ENCODE measurements around the gene KLF11.
"Not testable (repeated sequence)": the region's sequence is repeated elsewhere in the genome, so short reads cannot be mapped to it uniquely, and the experiment has no call there.

The KLF11 gene

DNA sequence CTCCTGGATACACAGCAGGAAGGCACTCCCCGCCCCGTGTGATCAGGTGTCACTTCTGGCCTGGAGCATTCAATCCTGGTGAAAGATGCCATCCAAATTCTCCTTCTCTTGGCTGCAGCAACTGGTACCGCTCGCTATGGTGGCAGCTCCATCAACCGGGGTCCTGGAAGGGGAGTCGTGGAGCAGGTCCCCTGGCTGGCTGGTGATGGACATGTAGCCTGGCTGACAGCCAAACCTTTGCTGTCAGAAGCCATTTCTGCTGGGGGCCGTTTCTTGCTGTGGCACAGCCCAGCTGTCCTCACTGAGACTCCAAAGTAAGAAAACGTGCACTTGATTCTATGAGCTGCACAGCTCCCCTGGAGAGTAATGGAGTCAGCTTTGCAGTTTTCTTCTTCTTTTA is 44.0 kb downstream of the KLF11 start:
- no peak for DNase-seq

GRCh38 chr2:10089565-10090190 is 46.3 kb downstream of the KLF11 start:
- no peak for DNase-seq

GRCh38 chr2:10091182-10091888 is 48.0 kb downstream of the KLF11 start:
- DNase-seq: no peak

DNA sequence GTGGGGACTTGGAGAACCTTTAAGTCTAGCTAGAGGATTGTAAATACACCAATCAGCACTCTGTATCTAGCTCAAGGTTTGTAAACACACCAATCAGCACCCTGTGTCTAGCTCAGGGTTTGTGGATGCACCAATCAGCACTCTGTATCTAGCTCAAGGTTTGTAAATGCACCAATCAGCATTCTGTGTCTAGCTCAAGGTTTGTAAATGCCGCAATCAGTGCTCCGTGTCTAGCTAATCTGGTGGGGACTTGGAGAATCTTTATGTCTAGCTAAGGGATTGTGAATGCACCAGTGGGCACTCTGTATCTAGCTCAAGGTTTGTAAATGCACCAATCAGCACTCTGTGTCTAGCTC is 48.5 kb downstream of the KLF11 start:
- DNase-seq: not testable (repeated sequence)

- no peak for DNase-seq
Observed at GRCh38 chr2:10094271-10094814, 51.0 kb downstream of the KLF11 start.

DNA sequence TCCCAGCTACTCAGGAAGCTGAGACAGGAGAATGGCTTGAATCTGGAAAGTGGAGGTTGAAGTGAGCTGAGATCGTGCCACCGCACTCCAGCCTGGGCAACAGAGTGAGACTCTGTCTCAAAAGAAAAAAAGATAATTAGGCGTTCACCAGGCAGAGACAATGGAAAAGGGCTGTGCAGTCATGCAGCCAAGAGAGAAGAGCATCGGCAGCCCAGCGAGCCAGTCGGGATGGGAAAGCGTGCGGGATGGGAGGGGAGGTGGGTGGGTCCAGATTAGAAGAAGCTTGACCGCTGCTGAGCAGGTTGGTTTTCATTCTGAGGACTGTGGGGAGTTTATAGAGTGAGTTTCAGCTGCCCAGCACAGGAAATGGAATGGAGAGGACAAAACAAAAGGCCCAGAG is 51.8 kb downstream of the KLF11 start:
- no peak for DNase-seq

- no peak for DNase-seq
Observed at GRCh38 chr2:10096641-10097040, 53.3 kb downstream of the KLF11 start.

GRCh38 chr2:10097352-10098148 is 54.2 kb downstream of the KLF11 start:
- DNase-seq: peak; percentile 61

DNA sequence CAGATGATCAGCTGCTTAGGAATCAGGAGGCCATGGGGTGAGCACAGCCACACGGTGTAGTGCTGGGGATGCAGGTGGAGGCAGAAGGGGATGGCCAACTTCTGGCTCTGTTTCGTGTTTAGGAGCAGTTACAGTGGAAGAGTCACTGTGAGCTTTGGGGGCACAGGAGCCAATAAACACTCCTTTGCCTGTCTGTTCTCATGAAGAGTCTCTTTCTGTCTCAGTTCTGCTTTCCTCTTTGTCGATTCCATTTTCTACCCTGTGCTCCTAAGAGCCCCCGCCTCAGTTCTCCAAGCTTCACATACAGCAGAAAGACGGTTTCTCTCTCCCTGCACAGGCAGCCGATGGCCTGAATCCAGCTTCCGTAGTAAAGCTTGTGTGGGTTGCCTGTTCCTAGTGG is 58.1 kb downstream of the KLF11 start:
- peak; percentile 69 for DNase-seq

DNA sequence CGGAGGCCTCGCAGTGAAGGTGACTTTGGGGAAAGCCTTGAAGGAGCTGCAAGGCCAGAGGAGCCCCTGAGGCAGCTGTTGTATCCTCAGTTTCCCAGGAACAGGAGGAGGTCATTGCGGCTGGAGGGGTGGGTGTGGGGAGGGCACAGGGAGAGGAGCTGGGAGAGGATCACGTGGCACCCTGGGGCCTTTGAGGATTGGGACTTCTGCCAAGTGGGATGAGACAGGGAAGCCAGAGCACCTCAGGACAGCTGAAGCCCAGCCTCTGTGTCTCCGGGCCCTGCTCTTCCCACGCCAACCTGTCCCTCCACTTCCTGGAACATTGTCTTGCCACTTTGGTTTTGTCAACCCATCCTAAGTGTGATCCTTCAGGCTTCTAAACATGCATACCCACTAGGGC is 59.8 kb downstream of the KLF11 start:
- no peak for DNase-seq
